ENCODE measurements around the gene KRT76.

KRT76 gene

GRCh38 chr12:52790427-52791270, 13.5 kb upstream of the KRT76 start:
- no peak for DNase-seq (ENCODE audit: low read depth, low spot score)
- ChIA-PET CTCF (interaction anchor here (1.2 kb wide), 1 partner anchor 15 kb away, joined by 6 read pairs; no protein-coding TSS in a partner anchor), POLR2A (no interaction called here)
- TF ChIP-seq, protein P1, sequence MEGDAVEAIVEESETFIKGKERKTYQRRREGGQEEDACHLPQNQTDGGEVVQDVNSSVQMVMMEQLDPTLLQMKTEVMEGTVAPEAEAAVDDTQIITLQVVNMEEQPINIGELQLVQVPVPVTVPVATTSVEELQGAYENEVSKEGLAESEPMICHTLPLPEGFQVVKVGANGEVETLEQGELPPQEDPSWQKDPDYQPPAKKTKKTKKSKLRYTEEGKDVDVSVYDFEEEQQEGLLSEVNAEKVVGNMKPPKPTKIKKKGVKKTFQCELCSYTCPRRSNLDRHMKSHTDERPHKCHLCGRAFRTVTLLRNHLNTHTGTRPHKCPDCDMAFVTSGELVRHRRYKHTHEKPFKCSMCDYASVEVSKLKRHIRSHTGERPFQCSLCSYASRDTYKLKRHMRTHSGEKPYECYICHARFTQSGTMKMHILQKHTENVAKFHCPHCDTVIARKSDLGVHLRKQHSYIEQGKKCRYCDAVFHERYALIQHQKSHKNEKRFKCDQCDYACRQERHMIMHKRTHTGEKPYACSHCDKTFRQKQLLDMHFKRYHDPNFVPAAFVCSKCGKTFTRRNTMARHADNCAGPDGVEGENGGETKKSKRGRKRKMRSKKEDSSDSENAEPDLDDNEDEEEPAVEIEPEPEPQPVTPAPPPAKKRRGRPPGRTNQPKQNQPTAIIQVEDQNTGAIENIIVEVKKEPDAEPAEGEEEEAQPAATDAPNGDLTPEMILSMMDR (IDR thresholded peaks at IDR 0.05; ENCODE audit: insufficient read depth, low read length, missing control alignments) = no peak
- no peak overlapping the region for H3K4me3 ChIP-seq (ENCODE audit: low read depth, low read length)

GRCh38 chr12:52789637-52790426, 12.7 kb upstream of the KRT76 start:
- POLR2A ChIA-PET = no interaction called here
- CTCF ChIA-PET = interaction anchor here (1.2 kb wide), 1 partner anchor 14 kb away, joined by 6 read pairs; no protein-coding TSS in a partner anchor
- TF ChIP-seq, protein P1 (IDR thresholded peaks at IDR 0.05; ENCODE audit: insufficient read depth, low read length, missing control alignments) = no peak
- DNase-seq (ENCODE audit: low read depth, low spot score) = no peak
- no peak overlapping the region for H3K4me3 ChIP-seq (ENCODE audit: low read depth, low read length)

DNA sequence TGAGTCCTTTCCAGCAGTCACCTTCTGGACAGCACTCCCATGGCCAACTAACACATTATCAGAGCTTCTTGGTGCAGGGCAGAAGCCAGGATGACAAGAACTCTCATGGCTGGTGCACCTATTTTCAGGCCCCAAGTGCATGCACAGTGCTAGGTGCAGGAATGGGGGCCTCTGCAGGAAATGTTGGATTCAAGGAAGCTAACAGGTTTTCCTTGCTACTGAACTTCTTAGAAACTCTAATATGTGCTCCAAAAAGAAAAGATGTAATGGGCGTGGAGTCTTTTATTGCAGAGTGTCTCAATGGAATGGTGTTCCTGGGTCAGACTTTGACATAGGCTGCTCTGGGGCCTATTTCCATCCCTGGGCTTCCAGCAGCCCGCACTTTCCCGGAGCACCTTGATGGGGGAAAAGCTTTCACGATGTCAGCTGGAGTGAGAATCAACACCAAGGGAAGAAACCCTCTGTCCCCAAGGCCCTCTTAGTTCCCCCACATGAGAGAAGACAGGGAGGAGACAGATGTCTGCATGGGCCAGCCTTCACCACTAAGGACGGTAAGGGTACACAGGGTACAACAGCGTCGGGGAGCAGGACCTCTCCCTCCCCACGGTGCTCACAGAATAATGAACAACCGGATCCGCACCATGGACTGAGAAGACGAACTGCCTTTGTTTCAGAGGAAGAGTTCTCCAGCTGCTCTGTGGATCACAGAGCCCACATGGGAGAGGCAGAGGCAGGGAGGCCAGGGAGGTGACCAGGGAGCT, 11.9 kb upstream of the KRT76 start:
- DNase-seq (ENCODE audit: low read depth, low spot score) = no peak
- no peak overlapping the region for H3K4me3 ChIP-seq (ENCODE audit: low read depth, low read length)
- POLR2A ChIA-PET = interaction anchor here (0.6 kb wide), 1 partner anchor 12 kb away, joined by 3 read pairs; no protein-coding TSS in a partner anchor
- CTCF ChIA-PET = interaction anchor here (0.8 kb wide), 1 partner anchor 31 kb away, joined by 3 read pairs; no protein-coding TSS in a partner anchor
- TF ChIP-seq, protein P1 (IDR thresholded peaks at IDR 0.05; ENCODE audit: insufficient read depth, low read length, missing control alignments) = no peak

DNA sequence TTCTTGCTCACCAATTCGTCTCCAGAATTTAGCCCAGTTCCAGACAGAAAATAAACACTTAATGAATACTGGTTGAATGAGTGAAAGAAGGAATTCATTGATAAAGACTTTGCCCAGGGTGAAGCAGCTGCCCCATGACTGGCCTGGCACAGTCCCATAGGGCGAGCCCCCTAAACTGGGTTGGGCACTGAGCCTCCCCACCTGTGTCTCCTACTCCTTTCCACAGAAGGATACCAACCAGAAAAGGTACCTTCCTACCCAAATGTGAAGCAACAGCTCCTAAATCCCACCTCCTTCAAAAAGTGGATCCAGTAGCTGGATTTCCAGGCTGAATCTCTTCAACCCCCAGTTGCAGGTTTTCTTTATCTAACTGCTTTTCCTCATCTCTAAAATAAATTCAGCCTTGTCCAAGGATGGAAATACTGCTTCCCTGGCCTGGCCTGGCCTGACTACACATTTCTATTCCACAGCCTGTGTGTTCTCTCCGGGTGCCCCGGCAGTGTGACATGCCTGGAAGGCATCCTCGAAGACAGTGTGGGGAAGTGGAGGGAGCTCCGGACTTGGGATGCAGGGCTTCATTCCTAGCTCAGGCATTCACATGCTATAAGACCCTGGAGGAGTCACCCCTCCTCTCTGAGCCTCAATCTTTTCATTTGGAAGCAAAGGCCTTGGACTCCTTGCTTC, 11.2 kb upstream of the KRT76 start:
- H3K4me3 ChIP-seq (ENCODE audit: low read depth, low read length) = no peak overlapping the region
- TF ChIP-seq, protein P1 (IDR thresholded peaks at IDR 0.05; ENCODE audit: insufficient read depth, low read length, missing control alignments) = no peak
- POLR2A ChIA-PET = interaction anchor here (0.6 kb wide), 1 partner anchor 13 kb away, joined by 3 read pairs; no protein-coding TSS in a partner anchor
- no peak for DNase-seq (ENCODE audit: low read depth, low spot score)
- CTCF ChIA-PET = interaction anchor here (0.8 kb wide), 1 partner anchor 31 kb away, joined by 3 read pairs; no protein-coding TSS in a partner anchor

- DNase-seq (ENCODE audit: low read depth, low spot score) = no peak
- ChIA-PET POLR2A (no interaction called here), CTCF (no interaction called here)
Observed at GRCh38 chr12:52787324-52788191, 10.4 kb upstream of the KRT76 start.

More at GRCh38 chr12:52787324-52788191, 10.4 kb upstream of the KRT76 start:
- H3K4me3 ChIP-seq (ENCODE audit: low read depth, low read length) = no peak overlapping the region
- TF ChIP-seq, protein P1 (IDR thresholded peaks at IDR 0.05; ENCODE audit: insufficient read depth, low read length, missing control alignments) = no peak
